ENCODE data around the gene SLC19A1.

The SLC19A1 gene

GRCh38 chr21:45449658-45450422 is 92.4 kb downstream of the SLC19A1 start:
- no peak for TF ChIP-seq USF1 (IDR thresholded peaks at IDR 0.05)
- no peak for TF ChIP-seq YY1 (IDR thresholded peaks at IDR 0.05; ENCODE audit: low read depth)
- TF ChIP-seq CREB1 (IDR thresholded peaks at IDR 0.05; ENCODE audit: low read depth), result no peak
- TF ChIP-seq EGR1 (IDR thresholded peaks at IDR 0.05), result no peak
- no peak for TF ChIP-seq CEBPB (IDR thresholded peaks at IDR 0.05)
- no peak for TF ChIP-seq TCF12 (IDR thresholded peaks at IDR 0.05; ENCODE audit: low read depth)
- TF ChIP-seq NFIC (IDR thresholded peaks at IDR 0.05), result no peak
- no peak for TF ChIP-seq REST (IDR thresholded peaks at IDR 0.05; ENCODE audit: low read depth)
- TF ChIP-seq ZBTB7A (IDR thresholded peaks at IDR 0.05; ENCODE audit: low read depth), result no peak

GRCh38 chr21:45448810-45449657 is 93.2 kb downstream of the SLC19A1 start:
- no peak for TF ChIP-seq TEAD4 (IDR thresholded peaks at IDR 0.05)
- TF ChIP-seq TCF12 (IDR thresholded peaks at IDR 0.05; ENCODE audit: low read depth), result no peak
- TF ChIP-seq YY1 (IDR thresholded peaks at IDR 0.05; ENCODE audit: low read depth), result no peak
- TF ChIP-seq CEBPB (IDR thresholded peaks at IDR 0.05), result no peak
- no peak for TF ChIP-seq EP300 (IDR thresholded peaks at IDR 0.05; ENCODE audit: borderline replicate concordance)
- no peak for TF ChIP-seq FOXM1 (IDR thresholded peaks at IDR 0.05; ENCODE audit: borderline replicate concordance, low read depth)
- TF ChIP-seq EGR1 (IDR thresholded peaks at IDR 0.05), result no peak
- TF ChIP-seq MAX (IDR thresholded peaks at IDR 0.05), result no peak
- TF ChIP-seq NFIC (IDR thresholded peaks at IDR 0.05), result no peak
- no peak for TF ChIP-seq RAD21 (IDR thresholded peaks at IDR 0.05; ENCODE audit: low read depth)
- TF ChIP-seq TAF1 (IDR thresholded peaks at IDR 0.05; ENCODE audit: low read depth), result no peak
- no peak for TF ChIP-seq ZBTB7A (IDR thresholded peaks at IDR 0.05; ENCODE audit: low read depth)

GRCh38 chr21:45448283-45448809 is 93.9 kb downstream of the SLC19A1 start:
- no peak for TF ChIP-seq NFIC (IDR thresholded peaks at IDR 0.05)
- no peak for TF ChIP-seq RAD21 (IDR thresholded peaks at IDR 0.05; ENCODE audit: low read depth)
- no peak for TF ChIP-seq USF1 (IDR thresholded peaks at IDR 0.05)
- no peak for TF ChIP-seq MAX (IDR thresholded peaks at IDR 0.05)
- TF ChIP-seq FOXM1 (IDR thresholded peaks at IDR 0.05; ENCODE audit: borderline replicate concordance, low read depth), result no peak
- no peak for TF ChIP-seq EGR1 (IDR thresholded peaks at IDR 0.05)
- no peak for TF ChIP-seq REST (IDR thresholded peaks at IDR 0.05; ENCODE audit: low read depth)

Measured in Ishikawa (cell line).